Left kidney (tissue), 2 donors: ENCODE data around the gene PCYOX1L. TPM values are rescaled to one million over a fixed set of nuclear protein-coding genes. Genes with fewer than 3 reads are reported as not detected.
A peak's percentile ranks its signal among the peaks of the same experiment; 100 is the strongest.
"Not testable (repeated sequence)": the region's sequence is repeated elsewhere in the genome, so short reads cannot be mapped to it uniquely, and the experiment has no call there.

Source experiments
- DNase-seq: peaks from one replicate; pipeline ENCODE4 v3.0.0-alpha.2; 2013
- polyA plus RNA-seq: library from polyadenylated mRNA; unstranded; fragments of 120-200 nt; gene quantifications from one replicate; pipeline ENCODE4 v1.2.1, GENCODE V29; 2013; ENCODE audit not compliant: insufficient read length

PCYOX1L gene
- polyA plus RNA-seq, 1 donor, result 19.2 TPM

DNA sequence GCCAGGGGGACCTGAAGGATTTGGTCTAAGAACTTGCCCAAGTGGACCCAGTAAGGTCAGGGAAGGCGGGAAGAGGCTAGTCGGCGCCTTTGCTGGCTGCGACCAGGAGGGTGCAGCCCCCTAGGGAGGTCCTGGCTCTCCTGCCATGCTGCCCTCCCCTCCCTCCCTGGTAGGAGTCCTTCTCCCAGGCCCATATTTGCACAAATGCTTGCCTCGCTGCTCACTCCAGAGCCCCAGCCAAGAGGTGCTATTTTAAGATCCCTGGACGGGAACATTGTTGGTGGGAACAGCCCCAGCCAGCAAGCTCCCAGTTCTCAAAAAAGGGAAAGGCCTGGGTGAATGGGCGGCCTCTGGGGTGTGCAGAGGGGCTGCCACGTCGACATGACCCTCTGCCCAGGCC, 25.6 kb downstream of the PCYOX1L start:
- DNase-seq, result no peak

DNA sequence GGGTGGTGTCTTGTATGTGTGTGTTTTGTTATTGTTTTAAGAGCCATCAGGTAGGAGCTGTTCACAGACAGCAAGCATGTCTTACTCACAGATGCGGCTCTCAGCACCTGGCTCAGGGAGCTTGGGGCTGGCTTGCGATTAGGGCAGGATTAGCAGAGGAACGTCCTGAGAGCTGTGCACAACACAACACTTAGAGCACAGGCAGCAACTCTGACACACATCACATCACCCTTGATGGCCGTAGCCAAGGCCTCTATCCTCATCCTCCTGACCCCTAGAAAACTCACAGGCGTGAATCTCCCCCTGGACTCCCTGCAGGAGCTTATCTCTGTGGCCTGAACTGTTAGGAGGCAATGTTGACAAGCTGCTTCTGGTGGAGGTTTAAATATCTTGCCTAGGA, 28.3 kb downstream of the PCYOX1L start:
- DNase-seq, result no peak

DNA sequence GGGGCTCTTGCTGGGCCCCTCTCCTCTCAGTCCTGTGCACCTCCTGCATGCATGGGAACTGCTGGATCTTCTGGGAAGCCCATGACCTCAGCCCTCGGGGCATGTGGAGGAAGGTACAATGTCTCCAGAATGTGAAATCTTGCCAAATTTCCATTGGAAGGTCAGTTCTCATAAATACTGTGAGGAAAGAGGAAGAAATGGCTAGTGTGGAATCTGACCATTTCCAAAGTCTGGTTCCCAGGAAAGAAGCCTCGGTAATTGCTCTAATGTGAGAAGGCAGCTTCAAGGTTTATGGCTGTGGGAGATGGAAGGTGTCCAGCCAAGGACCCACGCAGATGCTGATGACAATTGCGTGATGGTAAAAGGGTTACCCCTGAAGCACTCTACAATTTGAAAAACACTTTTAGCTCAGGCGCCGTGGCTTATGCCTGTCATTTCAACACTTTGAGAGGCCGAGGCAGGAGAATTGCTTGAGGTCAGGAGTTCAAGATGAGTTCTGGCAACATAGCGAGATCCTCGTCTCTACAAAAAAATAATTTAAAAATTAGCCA, 29.3 kb downstream of the PCYOX1L start:
- no peak for DNase-seq

DNA sequence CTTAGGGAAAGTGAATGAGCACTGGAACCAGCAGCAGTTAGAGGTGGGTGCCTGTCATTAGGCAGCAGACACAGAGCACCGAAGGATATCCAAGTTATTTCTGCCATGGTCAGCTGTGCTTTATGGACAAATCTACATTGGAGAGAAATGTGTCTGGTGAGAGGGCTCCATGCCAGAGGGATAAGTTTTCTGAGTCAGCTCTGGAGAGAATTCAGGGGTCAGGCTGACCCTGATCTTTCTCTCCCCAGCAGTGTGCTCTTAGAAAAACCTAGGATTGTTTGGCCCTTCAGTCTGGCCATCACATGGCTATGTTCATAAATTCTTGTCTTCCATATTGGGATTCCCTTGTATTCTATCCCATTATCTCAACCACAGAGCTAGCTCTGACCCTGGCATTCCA, 30.1 kb downstream of the PCYOX1L start:
- DNase-seq, result no peak

DNA sequence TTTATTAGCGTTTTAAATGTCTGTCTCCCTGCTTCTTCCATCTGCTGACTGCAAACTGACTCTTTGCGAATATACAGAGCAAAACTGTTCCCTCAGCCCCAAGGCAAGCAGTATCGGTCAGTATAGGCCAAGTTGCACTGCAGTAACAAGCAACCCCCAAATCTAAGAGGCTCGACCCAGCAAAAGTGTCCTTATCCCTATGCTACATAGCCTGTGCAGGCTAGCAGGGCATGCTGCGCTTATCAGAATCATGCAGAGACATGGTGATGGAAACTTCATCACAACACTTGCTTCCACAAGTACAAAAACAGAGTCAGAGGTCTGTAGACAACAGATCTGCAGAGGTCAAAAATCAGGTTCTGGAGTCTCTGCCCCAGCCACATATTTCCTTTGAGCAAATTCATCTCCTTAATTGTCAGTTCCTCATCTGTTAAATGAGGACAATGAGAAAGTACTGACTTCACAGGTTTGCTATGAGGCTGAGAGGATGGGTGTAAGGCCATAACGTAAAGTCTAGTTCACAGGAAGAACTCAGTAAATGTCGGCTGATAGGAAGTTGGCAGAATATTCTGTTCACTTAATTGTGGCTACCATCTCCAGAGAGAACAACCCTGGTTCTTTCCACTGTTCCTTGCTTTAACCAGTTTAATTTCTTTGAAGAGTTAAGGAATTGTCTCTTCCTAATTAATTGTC, 30.8 kb downstream of the PCYOX1L start:
- DNase-seq, result no peak

DNA sequence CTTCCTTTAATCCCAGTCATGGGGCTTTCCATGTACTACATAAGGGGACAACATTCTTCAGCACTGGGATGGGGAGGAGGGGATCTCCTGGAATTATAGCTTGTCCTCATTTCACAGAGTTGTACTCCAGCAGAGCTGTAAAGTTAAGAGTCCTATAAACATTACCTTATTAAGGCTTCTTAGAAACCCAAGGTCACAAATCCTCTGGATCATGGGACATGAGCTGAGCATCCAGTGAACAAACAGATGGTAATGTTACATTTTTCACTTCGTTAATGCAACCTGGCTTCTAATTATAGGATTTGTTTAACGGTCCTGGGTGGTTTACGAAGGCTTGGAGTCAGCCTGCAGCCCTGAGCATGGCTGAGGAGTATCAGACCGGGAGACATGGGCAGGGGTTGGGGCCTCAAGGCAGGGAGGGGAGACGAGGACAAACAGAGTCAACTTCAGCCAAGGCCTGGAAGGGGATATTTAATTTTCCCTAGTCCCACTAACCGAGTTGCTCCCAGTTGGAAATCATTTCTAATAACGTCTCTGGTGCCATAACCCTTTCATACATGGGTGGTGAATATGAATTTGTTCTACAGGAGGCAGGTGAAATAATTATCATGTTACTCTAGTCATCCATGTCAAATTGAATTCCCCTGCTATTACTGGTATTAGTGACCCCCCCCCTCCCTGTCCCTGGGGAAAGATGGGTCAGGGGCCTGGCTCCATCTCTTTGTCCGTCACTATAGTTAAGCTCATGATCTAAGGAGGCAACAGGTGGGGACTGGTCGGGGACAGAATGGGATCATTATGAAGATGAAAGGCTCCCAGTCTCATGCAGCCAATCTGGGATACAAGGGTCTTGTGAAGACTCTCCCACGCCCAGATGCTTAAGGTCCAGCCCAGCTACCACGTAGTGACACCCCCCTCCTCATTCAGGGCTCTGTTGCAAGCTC, 32.0 kb downstream of the PCYOX1L start:
- no peak for DNase-seq

DNA sequence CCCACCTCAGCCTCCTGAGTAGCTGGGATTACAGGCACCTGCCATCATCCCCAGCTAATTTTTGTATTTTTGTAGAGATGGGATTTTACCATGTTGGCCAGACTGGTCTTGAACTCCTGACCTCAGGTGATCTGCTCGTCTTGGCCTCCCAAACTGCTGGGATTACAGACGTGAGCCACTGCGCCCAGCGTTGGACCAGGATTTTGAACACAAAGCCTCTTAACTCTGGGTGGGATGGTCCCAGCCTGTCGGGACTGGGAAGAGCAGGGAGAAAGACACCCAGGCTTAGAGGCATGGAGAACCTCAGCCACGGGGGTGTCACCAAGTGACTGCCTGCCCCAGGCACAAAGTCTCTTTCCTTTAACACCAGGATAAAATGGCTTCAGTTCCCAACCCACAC, 33.2 kb downstream of the PCYOX1L start:
- not testable (repeated sequence) for DNase-seq

DNA sequence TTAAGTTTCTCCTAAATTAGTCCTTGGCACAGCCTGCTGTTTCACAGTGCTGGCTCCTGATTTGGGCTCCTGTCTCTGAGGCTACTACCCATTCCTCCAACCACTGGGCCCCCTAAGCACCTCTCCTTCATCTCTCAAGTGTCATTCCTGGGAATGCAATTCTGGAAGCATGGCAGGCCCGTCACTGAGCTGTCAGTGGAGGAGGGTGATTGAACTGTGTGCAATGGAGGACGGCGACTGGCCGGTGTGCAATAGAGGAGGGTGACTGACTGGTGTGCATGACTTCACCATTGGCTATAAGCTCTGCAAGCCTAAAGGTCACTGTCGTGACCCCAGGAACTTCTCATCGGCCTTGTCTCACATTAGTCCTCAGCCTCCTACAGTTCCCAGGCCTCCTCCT, 33.7 kb downstream of the PCYOX1L start:
- no peak for DNase-seq

DNA sequence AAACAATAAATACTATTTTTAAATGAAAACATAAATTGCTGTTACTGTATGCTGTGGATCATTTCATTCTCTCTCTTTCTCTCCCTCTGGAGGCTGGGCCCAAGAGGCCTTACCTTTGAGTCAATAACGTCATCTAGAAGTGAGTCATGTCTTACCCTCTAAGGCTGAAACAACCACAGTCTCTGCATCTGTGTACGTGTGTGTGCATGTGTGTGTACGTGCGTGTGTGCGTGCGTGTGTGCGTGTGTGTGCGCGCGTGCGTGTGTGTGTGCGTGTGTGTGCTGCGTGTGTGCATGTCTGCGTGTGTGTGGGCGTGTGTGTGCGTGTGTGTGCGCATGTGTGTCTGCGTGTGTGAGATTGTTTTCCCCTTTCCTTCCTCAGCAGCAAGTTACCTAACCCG, 34.9 kb downstream of the PCYOX1L start:
- DNase-seq, result no peak

DNA sequence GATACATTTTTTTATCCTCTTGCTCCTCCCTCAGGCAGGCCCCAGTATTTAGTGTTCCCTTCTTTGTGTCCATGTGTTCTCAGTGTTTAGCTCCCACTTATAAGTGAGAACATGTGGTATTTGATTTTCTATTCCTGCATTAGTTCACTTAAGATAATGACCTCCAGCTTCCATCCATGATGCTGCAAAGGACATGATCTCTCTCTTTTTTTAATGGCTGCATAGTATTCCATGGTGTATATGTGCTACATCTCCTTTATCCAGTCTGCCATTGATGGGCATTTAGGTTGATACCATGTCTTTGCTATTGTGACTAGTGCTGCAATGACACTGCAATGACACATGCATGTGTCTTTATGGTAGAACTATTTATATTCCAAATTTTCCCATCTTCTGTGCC, 37.1 kb downstream of the PCYOX1L start:
- DNase-seq, result not testable (repeated sequence)

DNA sequence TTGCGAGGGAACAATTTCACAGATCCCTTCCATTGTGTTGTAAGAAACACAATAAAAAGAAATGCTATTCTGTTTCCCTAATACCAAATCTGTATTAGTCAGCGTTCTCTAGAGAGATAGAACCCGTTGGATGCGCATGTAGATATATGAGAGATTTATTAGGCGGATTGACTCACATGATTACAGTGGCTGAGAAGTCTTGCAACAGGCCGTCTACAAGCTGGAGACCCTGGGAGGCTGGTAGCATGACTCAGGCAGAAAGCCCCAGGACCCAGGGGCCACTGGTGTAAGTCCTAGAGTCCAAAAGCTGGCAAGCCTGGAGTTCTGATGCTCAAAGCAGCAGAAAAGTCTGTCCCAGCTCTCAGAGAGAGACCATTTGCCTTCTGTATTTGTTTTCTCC, 39.7 kb downstream of the PCYOX1L start:
- DNase-seq, result no peak

DNA sequence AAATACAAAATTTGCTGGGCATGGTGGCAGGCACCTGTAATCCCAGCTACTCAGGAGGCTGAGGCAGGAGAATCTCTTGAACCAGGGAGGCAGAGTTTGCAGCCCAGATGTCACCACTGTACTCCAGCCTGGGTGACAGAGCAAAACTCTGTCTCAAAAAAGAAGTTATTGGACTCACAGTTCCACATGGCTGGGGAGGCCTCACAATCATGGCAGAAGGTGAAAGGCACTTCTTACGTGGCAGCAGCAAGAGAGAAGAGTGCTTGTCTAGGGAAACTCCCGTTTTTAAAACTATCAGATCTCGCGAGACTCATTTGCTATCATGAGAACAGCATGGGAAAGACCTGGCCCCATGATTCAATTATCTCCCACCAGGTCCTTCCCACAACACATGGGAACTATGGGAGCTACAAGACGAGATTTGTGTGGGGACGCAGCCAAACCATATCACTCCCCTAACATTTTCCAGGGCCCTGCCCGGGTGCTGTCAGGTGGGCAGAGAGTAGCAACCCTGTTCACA, 41.0 kb downstream of the PCYOX1L start:
- not testable (repeated sequence) for DNase-seq

DNA sequence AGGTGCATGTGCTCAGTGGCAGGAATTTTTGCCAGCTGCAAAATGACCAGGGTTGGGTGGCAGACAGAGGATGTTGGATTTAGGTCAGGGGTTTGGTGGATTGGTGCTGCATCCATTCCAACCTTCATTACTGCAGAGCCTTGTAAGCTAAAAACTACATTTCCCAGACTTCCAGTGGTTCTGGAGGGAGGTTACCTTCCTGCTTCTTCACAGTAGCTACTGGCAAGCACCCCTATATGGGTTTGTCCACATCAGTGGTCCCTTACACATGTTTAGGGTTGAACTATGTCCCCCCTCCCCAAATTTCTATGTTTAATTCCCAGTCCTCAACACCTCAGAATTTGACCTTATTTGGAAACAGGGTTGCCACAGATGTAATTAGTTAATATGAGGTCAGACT, 41.9 kb downstream of the PCYOX1L start:
- no peak for DNase-seq

DNA sequence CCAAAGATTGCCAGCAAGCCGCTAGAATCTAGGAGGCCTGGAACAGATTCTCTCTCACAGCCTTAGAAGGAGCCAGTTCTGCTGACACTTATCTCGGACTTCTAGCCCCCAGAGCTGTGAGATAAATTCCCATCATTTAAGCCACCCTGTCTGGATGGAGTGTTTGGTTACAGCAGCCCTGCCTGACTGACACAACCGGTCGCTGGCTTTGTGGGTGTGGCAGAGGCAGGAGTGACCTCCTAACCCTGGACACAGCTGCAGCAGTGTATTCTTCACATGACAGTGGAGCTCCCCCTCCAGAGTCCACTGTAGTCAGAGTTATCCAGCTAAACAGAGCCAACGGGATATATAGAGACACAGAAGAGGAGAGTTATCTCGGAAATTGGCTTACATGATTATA, 42.5 kb downstream of the PCYOX1L start:
- peak; percentile 56 for DNase-seq

DNA sequence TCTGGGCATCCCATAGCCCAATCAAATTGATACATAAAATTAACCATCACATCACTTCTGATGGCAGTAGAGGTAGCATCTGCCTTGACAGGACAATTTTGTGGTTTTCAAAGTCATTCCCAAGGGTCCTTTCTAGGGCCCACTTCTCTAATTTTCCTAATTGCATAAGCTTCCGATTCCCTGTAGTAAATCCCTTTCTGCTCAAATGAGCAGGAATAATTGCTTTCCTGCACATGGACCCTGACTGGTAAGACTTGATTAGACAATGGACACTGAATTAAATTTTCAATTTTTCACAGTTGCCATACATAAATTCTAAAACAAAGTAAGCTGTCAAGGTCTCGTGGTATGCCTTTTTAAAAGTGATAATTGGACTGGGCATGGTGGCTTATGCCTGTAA, 43.2 kb downstream of the PCYOX1L start:
- no peak for DNase-seq

DNA sequence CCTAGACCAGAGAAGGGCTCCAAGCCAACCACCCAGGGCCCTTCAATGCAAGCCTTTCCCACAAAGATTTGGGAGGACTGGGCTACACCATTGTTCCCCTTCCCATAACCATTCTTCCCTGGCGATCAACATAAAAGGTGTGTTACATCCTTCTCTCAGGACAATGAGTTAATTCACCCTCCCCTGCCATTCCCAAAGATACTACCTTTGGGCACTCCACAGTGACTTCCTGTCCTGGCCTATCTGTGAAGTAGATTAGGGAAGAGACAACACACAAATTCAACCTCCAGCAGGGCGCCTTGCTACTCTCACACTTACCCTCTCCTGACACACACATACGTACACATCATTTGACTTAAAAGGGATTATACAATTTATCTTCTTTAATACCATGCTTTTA, 44.4 kb downstream of the PCYOX1L start:
- DNase-seq, result no peak

DNA sequence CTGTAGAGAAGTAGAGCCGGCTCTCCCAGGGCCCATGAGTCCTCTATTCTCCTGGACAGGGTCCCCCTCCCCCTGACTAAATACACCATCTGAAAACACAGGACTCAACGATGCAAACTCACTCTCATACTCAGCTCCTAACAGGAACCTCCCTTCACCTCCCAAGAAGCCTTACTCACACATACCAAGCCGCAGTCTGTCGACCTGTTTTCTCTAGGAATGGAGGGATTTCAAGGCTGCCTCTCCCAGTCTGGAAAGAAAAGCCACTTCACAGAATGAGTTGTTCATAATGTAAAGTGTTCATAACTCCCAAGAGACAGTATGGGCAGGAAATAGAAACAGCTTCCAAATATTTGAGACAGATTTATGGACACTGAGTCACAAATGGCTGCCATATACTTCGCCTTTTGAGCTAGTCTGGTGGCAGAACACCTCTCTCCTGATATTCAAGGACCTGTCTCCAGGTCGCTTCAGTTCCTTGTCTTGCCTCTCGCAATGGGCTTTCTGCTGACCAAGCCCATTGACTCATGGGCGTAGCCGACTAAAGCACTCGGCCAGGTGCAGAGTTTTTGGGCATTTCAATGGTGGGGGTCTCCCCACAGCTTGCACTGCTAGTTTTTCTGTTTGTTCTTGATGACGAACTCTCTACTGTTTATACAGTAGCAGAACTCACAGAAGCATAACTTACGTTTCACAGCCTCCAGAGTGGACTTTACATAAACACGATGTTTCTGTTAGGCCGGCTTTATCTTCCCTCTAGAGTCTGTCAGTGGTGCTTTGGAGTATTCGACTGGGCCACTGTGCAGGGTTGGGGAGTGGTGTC, 46.3 kb downstream of the PCYOX1L start:
- no peak for DNase-seq

DNA sequence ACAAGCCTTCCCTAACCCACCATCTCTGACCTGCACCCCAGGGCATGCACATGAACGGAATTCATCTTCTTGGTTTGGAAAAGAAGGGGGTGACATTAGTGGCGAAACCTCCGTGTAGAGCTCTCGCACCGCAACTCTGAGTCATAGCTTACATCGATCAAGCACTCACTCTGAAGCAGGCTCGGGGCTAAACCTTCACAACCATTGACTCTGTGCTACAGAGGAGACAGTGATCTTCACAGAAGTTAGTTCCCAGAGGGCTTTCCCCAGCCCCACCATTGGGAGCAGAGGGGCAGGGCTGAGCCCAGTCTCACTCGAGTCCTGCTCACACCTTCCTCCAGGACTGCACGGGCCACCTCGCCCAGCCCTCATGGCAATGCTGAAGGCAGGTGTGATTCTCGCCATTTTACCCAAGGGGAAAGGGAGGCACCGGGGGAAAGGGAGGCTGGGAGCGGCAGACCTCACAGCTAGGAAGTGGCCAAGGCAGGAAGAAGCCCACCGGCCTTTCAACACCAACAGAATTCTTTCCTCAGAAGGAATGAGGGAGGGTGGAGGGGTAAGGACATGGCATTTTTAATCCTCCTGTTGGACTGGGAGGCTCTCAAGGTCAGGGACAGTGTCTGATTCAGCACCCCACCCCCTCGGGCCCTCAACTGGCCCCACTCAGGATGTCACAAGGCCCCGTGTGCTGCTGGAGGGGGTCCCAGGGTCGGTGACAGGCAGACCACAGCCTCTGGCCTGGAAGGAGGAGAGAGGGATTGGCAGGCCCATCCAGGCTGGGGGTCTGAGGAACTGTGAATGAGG, 47.1 kb downstream of the PCYOX1L start:
- no peak for DNase-seq

DNA sequence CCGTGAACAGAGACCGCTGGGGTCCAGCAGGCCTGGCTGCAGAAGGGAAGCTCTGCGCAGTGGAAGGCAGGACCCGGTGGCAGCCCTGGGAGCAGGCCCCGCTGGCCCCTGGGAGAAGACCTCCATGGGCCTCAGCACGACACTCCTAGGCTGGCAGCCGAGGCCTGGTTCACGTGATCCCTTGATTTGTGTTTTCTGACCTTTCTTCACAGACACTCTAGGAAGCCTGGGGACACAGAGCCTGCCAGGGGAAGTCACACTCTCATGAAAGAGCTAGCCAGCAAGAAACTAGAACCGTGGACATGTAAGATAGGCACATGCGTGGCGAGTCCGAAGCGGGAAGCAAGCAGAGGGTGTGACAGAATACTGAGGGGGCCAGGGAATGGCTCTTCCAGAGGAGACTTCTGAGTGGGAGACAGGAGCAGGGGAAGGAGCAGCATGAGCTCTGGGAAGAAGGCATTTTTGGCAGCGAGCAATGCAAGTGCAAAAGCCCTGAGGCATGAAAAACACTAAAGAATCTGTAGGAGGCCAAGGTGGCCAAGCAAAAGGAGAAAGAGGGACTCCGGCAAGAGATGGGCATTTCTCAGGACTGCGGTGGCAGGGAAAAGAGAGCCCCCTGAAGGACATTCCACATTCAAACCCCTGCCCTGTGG, 47.8 kb downstream of the PCYOX1L start:
- DNase-seq, result no peak

DNA sequence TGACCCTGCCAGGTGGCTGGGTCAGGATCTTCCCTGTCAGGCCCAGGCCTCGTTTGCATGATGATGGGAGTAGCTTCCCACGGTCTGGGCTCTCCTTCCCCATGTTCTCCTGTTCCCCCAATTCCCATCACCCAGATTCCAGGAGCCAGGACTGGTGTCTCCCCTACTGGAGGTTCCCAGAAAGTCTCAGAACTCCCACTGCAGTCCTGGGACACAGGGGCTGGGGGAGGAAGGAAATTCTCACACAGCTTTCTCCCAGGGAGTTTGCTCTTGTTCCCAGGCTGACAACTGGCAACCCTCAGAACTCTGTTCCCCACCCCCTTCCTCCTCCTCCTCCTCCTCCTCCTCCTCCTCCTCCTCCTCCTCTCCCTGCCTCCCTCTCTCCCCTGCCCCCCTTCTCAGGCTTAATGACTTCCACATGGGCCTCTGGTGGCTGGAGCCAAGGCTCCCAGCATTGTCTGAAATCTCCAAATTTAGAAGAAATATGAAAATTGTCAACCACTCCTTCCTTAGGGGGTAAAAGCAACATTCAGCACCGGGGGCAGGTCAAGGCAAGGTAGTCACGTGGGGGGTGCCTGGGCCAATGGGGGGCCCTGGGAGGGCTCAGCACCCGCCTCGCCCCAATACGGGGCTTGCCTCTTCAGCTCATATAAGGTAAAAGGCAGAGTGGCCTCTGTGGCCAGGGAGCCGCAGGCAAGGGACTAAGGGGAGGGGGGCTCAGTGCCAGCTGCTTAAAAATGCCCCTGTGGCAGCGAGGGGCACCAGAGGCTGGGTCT, 48.5 kb downstream of the PCYOX1L start:
- DNase-seq, result peak; percentile 67
